Hematopoietic multipotent progenitor cell treated with erythropoietin and hydrocortisone succinate and interleukin-3 and kit ligand, for 4 days (in vitro differentiated cells): ENCODE data around the gene PGM5.
A peak's percentile ranks its signal among the peaks of the same experiment; 100 is the strongest.

Experiments
- DNase-seq: peaks from one replicate; pipeline ENCODE4 v3.0.0-alpha.2; 2015

The PGM5 gene

GRCh38 chr9:68541568-68541967 is 185.2 kb downstream of the PGM5 start:
- no peak for DNase-seq

- DNase-seq: no peak
Measured at GRCh38 chr9:68545033-68545705, 188.8 kb downstream of the PGM5 start.

DNA sequence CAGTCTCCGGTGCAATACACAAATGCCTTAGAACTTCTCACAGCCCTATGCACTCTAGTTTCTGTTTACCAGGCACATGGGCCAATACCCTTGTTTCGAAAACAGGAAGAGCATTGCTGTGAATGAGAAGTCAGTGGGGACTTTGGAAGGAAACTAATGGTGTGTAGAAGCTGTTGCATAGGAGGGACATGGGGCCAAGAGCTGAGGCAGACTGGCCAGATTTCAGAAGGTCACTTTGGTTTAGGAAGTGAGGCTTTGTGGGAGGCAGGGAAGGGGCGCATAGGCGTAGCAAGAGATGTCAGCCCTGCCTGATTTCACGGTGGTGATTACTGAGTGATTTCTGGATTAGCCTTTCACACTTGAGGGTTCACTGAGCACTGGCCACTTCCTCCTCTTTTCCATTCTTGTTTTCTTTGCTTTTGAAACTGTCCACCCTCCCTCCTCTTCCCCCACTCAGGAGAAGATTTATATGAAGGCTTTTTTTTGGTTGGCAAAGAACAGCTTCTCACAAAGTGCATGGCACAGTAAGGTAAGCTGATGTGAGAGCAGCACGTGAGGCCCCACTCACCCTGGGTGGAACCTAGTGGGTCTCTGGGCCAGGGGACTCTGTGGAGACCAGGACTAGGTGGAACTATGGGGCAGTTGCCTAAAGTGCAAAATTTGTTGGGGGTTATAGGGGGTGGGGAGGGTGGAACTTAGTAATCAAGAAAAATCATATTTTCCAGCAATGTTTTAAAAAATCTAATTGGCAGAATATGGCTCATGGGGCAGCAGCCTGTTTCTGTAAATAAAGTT is 190.4 kb downstream of the PGM5 start:
- peak; percentile 69 for DNase-seq

DNA sequence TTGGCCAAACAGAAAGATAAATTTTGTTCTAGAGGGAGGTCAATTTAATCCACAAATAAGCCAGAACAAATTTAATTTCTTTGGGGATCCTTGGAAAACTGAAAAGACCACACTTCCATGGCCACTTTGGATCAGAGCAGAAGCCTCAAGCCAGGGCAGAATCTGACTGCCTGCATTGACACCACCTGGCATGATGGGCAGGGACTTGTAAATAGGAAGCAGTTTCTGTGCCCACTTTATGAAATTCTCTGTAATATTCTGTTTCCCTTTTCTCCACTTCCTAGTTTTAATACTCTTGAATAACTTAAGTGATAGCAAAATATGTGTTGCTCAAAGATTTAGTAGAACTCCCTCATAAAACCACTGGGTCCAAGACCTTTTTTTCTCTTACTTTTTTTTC is 191.0 kb downstream of the PGM5 start:
- peak; percentile 35 for DNase-seq

- no peak for DNase-seq
Measured at GRCh38 chr9:68548241-68548640, 191.8 kb downstream of the PGM5 start.

DNA sequence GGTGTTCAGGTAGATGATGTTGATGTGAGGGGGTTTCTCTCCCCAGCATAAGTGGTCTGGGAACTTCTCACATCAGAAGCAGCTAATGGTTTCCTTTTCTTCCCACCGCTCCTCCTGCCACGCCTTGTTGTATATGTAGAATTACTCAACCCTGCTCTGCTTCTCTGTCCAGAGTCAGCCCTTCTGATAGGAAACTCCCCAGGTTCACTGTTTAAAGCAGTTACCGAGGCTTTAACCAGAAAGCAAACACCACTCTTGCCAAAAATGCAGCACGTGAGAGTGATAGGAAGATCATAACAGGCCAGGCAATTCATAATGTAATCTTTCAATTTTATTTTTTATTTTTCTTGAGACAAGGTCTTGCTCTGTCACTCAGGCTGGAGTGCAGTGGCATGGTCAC is 194.8 kb downstream of the PGM5 start:
- no peak for DNase-seq

- no peak for DNase-seq
Measured at GRCh38 chr9:68552700-68553476, 196.5 kb downstream of the PGM5 start.

GRCh38 chr9:68555437-68556150 is 199.2 kb downstream of the PGM5 start:
- no peak for DNase-seq

- DNase-seq: no peak
Measured at GRCh38 chr9:68558545-68558944, 202.1 kb downstream of the PGM5 start.

GRCh38 chr9:68560071-68560844 is 203.8 kb downstream of the PGM5 start:
- peak; percentile 86 for DNase-seq

DNA sequence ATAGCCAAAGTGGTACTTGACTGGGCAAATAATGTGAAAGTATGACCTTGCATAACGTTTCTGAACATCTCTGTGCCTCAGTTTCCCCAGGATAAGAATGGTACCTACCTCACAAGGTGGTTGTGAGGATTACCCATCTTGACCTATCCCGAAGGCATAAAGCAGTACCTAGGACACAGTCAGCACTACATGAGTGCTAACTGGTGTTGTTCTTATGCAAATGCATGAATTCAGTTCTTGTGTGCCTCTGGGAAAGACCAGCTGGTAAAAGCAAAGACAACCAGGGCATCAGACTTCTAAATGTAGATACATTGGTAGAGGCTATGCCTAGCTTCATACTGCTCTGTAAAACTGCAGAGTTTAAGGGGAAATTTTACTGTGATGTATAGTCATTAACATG is 206.1 kb downstream of the PGM5 start:
- no peak for DNase-seq

GRCh38 chr9:68567565-68567964 is 211.2 kb downstream of the PGM5 start:
- DNase-seq: no peak

DNA sequence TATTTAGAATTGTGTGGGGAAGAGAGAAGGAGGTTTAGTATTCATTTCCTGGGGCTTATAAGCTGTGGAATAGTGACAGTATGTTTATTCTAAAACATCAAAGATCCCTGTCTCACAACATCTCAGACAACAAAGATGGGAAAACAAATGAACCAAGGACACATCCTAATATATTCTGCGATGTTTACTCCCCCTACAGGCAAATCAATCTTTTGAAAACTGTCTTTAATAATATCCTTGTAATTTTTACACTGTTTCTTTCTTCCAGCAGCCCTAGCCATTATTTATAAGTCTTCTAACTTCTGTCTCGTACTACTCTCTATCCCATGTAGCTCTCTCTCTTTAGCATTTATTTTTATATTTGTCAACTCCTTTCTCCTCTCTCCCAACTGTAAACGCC is 217.7 kb downstream of the PGM5 start:
- DNase-seq: peak; percentile 27

- no peak for DNase-seq
Measured at GRCh38 chr9:68575817-68576216, 219.4 kb downstream of the PGM5 start.

DNA sequence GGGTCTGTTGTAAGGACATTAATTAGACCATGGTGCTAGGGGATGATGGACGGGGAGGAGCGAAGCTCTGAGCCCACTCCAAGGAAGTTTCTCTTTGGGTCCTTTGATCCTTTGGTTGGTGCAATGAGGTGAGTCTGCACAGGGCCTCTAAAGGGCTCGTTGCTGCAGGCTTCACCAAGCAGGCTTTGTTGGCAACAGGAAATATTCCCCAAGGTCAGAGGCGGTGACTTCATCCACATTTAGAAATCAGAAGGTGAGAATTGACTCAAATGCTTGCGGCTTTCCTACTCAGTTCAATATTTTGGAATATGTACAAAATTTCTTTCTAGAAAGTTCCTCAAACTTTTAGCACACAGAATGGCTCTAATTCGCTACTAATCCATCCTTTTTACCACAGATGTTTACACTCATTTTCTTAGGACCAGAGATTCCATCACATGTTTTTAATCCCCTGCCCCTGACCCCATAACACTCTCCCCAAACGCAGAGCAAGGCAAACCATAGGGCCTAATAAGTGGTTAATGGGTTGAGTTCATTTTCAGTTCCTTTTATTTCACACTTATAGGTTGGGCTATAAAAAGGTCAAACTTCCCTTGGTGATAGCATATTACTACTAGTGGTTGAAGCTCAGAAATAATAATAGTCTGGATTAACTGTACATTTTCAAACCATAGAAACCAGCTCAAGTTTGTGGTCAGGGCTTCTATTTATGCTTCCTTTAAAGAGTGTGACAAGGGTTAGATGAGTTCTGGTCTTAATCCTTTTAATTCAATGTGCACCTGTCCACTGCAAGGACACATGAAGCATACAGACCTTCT is 221.6 kb downstream of the PGM5 start:
- DNase-seq: no peak
